ENCODE results near the gene ADGRA3. TPM values are rescaled to one million over a fixed set of nuclear protein-coding genes. Genes with fewer than 3 reads are reported as not detected.

ADGRA3 gene
- total RNA-seq, 1 donor from 2014 or later = 15.8 TPM

- TF ChIP-seq CTCF (IDR thresholded peaks at IDR 0.05) = no peak
- no peak for DNase-seq
- no peak overlapping the region for H3K27ac ChIP-seq
- H3K4me1 ChIP-seq = peaks cover 9% of the 10 kb centered on the region
- no peaks in the 10 kb centered on the region for H3K36me3 ChIP-seq
- H3K27me3 ChIP-seq (ENCODE audit: low read depth) = no peaks in the 10 kb centered on the region
- intact Hi-C loops (cut with DNase I) = no loop called here
- no peak for ATAC-seq
- H3K4me3 ChIP-seq = no peak overlapping the region
- H3K9me3 ChIP-seq = no peaks in the 10 kb centered on the region
Measured at GRCh38 chr4:22482250-22483127, 33.4 kb downstream of the ADGRA3 start.

- H3K4me3 ChIP-seq = no peak overlapping the region
- DNase-seq = no peak
- H3K9me3 ChIP-seq = no peaks in the 10 kb centered on the region
- H3K27ac ChIP-seq = no peak overlapping the region
- intact Hi-C loops (cut with DNase I) = no loop called here
- no peak for TF ChIP-seq CTCF (IDR thresholded peaks at IDR 0.05)
- H3K36me3 ChIP-seq = no peaks in the 10 kb centered on the region
- no peak for ATAC-seq
- no peaks in the 10 kb centered on the region for H3K27me3 ChIP-seq (ENCODE audit: low read depth)
- peaks cover 9% of the 10 kb centered on the region for H3K4me1 ChIP-seq
Measured at GRCh38 chr4:22480675-22481327, 35.1 kb downstream of the ADGRA3 start.

- intact Hi-C loops (cut with DNase I) = no loop called here
- Histone ChIP-seq H3K4me1 (peaks cover 1% of the 10 kb centered on the region), H3K27me3 (ENCODE audit: low read depth) (no peaks in the 10 kb centered on the region)
Measured at GRCh38 chr4:22478426-22478825, 37.4 kb downstream of the ADGRA3 start.

GRCh38 chr4:22477813-22478182 lies 38.1 kb downstream of the ADGRA3 start:
- Histone ChIP-seq H3K4me3 (no peak overlapping the region), H3K27me3 (ENCODE audit: low read depth) (no peaks in the 10 kb centered on the region), H3K27ac (no peak overlapping the region), H3K9me3 (no peaks in the 10 kb centered on the region), H3K4me1 (no peaks in the 10 kb centered on the region), H3K36me3 (no peaks in the 10 kb centered on the region)
- intact Hi-C loops (cut with DNase I) = no loop called here
- DNase-seq (no peak), ATAC-seq (no peak)
- TF ChIP-seq CTCF (IDR thresholded peaks at IDR 0.05) = no peak

More at GRCh38 chr4:22478426-22478825, 37.4 kb downstream of the ADGRA3 start:
- H3K27ac ChIP-seq = no peak overlapping the region
- H3K36me3 ChIP-seq = no peaks in the 10 kb centered on the region
- ATAC-seq = no peak
- H3K4me3 ChIP-seq = no peak overlapping the region
- no peaks in the 10 kb centered on the region for H3K9me3 ChIP-seq
- no peak for DNase-seq
- TF ChIP-seq CTCF (IDR thresholded peaks at IDR 0.05) = no peak

GRCh38 chr4:22477136-22477812 lies 38.6 kb downstream of the ADGRA3 start:
- Histone ChIP-seq H3K27me3 (ENCODE audit: low read depth) (no peaks in the 10 kb centered on the region), H3K4me3 (no peak overlapping the region), H3K27ac (no peak overlapping the region), H3K4me1 (no peaks in the 10 kb centered on the region), H3K36me3 (no peaks in the 10 kb centered on the region), H3K9me3 (no peaks in the 10 kb centered on the region)
- DNase-seq (no peak), ATAC-seq (no peak)
- TF ChIP-seq CTCF (IDR thresholded peaks at IDR 0.05) = no peak
- intact Hi-C loops (cut with DNase I) = no loop called here

Data from lower lobe of right lung (tissue), 2 donors.